ENCODE data around the gene IFIH1.

Gene IFIH1

DNA sequence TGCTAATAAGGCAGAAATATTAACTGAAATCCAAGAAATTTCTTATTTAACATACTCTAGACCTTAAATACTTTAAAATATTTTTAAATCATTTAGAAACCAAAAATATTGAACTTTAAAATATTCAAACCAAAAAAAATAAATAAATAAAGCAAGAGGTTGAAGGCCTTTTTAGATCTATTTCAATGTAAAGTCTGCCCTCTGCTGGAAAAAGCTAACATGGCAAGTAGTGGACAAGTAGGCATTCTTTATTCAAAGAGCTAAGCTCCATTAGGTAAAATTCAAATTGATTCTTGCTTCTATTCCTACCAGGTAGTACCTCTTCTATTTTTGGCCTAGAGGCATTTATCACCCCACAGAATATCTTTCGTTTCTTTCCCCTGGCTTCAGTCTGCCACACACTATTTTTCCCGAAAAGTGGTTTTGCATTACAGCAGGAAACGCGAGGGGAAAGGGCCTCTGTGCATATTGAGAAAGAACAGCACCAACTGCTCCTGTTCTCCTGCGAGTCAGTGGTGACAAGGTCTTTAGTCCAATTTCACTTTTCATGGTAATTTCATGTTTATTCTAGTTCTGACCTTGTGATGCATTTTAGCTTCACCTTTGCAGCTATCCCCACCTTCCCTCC lies 20.4 kb downstream of the IFIH1 start:
- TF ChIP-seq, protein P1, sequence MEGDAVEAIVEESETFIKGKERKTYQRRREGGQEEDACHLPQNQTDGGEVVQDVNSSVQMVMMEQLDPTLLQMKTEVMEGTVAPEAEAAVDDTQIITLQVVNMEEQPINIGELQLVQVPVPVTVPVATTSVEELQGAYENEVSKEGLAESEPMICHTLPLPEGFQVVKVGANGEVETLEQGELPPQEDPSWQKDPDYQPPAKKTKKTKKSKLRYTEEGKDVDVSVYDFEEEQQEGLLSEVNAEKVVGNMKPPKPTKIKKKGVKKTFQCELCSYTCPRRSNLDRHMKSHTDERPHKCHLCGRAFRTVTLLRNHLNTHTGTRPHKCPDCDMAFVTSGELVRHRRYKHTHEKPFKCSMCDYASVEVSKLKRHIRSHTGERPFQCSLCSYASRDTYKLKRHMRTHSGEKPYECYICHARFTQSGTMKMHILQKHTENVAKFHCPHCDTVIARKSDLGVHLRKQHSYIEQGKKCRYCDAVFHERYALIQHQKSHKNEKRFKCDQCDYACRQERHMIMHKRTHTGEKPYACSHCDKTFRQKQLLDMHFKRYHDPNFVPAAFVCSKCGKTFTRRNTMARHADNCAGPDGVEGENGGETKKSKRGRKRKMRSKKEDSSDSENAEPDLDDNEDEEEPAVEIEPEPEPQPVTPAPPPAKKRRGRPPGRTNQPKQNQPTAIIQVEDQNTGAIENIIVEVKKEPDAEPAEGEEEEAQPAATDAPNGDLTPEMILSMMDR (IDR thresholded peaks at IDR 0.05): peak; percentile 62
- TF ChIP-seq ZFX (IDR thresholded peaks at IDR 0.05; ENCODE audit: borderline replicate concordance): no peak
- H3K27ac ChIP-seq: no peak overlapping the region

DNA sequence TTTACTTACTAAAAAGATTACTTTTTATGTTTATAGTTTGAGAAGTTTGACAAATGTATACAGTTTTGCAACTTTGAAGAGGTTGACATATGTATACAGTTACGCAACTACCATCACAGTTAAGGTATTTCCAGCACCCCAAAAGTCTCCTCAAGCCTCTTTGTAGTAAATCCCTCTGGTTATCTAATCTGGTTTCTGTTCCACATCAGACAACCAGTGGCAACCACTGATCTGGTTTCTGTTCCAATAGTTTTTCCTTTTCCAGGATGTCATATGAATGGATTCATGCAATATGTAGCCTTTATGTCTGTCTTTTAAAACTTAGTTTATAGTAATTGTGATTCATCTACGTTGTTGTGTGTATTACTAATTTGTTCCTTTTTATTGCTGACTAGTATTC lies 23.5 kb downstream of the IFIH1 start:
- TF ChIP-seq ZFX (IDR thresholded peaks at IDR 0.05; ENCODE audit: borderline replicate concordance): no peak
- TF ChIP-seq, protein P1 (IDR thresholded peaks at IDR 0.05): no peak
- no peak overlapping the region for H3K27ac ChIP-seq

DNA sequence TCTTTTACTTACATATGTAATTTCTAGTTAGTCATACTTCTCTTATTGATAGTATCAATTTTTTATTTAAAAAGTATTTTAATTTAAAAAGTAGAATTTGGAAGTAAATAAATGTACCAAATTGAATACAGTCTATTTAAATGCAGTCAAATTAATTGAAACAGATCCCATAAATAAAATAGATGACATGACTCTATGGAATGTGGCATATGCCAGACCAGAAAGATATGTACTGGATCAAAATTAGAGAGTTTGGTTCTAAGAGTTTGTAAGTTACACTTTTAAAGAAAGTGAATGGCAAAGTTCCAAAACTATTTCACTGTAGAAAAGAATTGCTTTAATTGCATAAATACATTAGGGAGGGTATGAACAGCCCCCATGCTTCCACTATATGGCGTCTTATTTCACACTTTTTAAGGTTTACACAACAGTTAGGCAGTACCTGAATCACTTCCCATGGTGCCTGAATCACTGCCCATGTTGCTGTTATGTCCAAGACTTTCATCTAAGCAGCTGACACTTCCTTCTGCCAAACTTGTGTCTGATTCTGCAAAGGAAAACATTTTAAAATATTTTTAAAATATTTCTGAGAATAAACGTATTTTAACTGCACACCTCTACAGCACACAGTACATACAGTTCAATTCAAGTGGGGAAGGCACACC lies 25.2 kb downstream of the IFIH1 start:
- no peak overlapping the region for H3K27ac ChIP-seq
- TF ChIP-seq, protein P1 (IDR thresholded peaks at IDR 0.05): no peak
- no peak for TF ChIP-seq ZFX (IDR thresholded peaks at IDR 0.05; ENCODE audit: borderline replicate concordance)

DNA sequence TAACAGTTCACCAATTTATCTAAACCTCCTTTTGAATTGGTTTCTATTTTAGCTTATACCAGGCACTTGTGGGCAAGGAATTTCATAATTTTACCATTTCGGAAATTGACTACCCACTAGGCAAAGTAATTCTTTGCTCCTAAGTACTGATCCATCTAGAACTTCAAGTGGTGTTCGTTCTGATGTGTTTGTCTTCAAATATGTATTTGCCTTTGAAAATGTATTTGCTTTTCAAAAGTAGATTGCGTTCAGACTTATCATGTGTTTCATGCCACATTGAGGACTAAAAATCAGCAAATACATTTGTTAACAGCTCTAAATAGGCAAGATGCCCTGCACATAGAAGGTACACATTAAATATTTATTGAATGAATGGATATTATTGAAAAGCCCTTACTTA lies 26.7 kb downstream of the IFIH1 start:
- no peak for TF ChIP-seq ZFX (IDR thresholded peaks at IDR 0.05; ENCODE audit: borderline replicate concordance)
- TF ChIP-seq, protein P1 (IDR thresholded peaks at IDR 0.05): no peak

DNA sequence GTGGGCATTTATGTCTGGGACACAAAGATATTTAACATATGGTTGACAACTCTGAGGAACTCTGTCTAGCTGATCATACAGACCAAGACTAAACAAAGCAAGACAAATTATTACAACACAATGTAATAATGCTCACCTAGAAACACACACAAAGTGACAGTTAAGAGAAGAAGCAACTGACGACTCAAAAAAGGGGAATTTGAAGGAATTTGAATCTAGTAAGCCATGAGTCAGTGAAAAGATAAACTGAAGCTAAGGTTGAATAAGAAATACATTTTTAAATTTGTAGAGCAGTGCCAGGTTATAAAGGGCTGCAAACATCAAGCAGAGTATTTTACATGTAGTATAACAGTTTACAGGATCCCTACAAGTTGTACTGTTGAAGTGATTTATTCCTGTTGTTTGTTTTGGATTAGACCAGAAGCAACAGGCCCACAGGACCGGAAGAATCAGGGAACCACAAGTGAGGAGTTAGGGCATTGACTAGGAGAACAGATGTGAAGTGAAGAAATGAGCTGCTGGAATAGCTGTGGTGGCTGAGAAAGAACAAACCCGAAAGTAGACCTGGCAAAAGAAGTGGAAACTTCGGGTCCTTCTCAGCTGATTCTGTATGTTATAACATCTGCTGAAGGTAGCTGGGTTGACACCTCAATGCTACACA lies 35.6 kb downstream of the IFIH1 start:
- H3K27ac ChIP-seq: no peak overlapping the region
- TF ChIP-seq, protein P1 (IDR thresholded peaks at IDR 0.05): no peak
- TF ChIP-seq ZFX (IDR thresholded peaks at IDR 0.05; ENCODE audit: borderline replicate concordance): no peak

More for the DNA sequence above, 26.7 kb downstream of the IFIH1 start:
- H3K27ac ChIP-seq: no peak overlapping the region

DNA sequence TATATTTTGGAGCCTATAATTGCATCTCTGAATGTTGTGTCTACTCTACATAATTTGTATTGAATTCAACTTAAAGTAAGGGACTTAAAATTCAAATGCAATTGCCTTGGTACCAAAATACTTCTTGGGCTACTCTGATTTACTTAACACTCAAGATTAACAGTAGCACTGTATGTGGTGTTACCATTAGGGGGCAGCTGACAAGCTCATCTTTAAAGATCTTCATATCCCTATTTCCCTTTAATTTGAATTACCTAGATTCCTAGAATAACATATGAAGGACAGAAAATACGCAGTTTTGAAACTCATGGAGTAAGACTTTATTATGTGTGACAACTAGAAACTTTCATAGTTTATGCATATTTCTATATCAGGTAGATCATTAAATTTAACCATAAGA lies 37.8 kb downstream of the IFIH1 start:
- TF ChIP-seq, protein P1 (IDR thresholded peaks at IDR 0.05): no peak
- no peak for TF ChIP-seq ZFX (IDR thresholded peaks at IDR 0.05; ENCODE audit: borderline replicate concordance)
- H3K27ac ChIP-seq: no peak overlapping the region

DNA sequence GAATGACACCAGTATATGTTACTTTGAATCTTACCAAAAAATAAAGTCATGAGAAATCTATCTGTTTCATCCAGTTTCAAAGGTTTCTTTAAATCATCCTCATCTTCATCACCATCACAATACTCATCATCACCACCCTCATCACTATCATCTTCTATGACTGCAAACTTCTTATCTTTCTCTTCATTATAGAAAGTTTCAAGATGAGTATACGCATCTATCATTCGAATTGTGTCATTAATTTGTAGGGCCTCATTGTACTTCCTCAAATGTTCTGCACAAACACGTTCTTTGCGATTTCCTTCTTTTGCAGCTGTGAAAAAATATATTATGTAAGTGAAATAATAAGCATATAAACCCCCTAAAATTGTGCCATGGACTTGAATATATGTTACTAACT lies 41.1 kb downstream of the IFIH1 start:
- no peak for TF ChIP-seq ZFX (IDR thresholded peaks at IDR 0.05; ENCODE audit: borderline replicate concordance)
- TF ChIP-seq, protein P1 (IDR thresholded peaks at IDR 0.05): no peak
- no peak overlapping the region for H3K27ac ChIP-seq
